Transverse colon (tissue), 4 donors: ENCODE results near the gene FNTB. TPM values are rescaled to one million over a fixed set of nuclear protein-coding genes. Genes with fewer than 3 reads are reported as not detected.

Experiments
- DNase-seq: peaks from one replicate; pipeline ENCODE4 v3.0.0-alpha.2; 2019
- H3K27ac ChIP-seq, 4 donors: fragments of 200-600 bp; sonication (generic); 2 replicates each; pipeline ENCODE4 v1.5.1; 2016 to 2018; ENCODE audit warnings: inconsistent platforms in 4 of 4
- H3K27me3 ChIP-seq: fragments of 200-600 bp; sonication (generic); 2 replicates; pipeline ENCODE4 v1.5.1; 2017; ENCODE audit warnings: inconsistent platforms
- H3K36me3 ChIP-seq, 4 donors: fragments of 200-600 bp; sonication (generic); 2 replicates each; pipeline ENCODE4 v1.5.1; 2017 to 2019; ENCODE audit warnings: inconsistent platforms in 4 of 4
- H3K4me1 ChIP-seq, 4 donors: fragments of 200-600 bp; sonication (generic); 2 replicates each; pipeline ENCODE4 v1.5.1; 2017 to 2020; ENCODE audit warnings: inconsistent platforms in 4 of 4
- H3K4me3 ChIP-seq, 4 donors: fragments of 200-600 bp; sonication (generic); 1 replicate in 1 of 4; 2 replicates in 3 of 4; pipeline versions ENCODE4 v1.5.1 to v1.6.1; 2017 to 2019; ENCODE audit warnings: inconsistent platforms in 4 of 4
- H3K9me3 ChIP-seq, 2 donors: fragments of 200-600 bp; sonication (generic); 2 replicates each; pipeline ENCODE4 v1.5.1; 2017 to 2019; ENCODE audit warnings: inconsistent platforms in 2 of 2
- EP300 ChIP-seq: sonication (generic); formaldehyde crosslinking; IDR thresholded peaks from one replicate; pipeline ENCODE4 v1.6.1; 2017; ENCODE audit warnings: antibody characterized with exemption, low read depth
- POLR2A ChIP-seq: fragments of 450-650 bp; IDR thresholded peaks from one replicate; pipeline ENCODE4 v1.6.1; 2016; ENCODE audit warnings: antibody characterized with exemption, mild to moderate bottlenecking, moderate library complexity
- POLR2AphosphoS5 ChIP-seq, 3 donors: sonication (generic); formaldehyde crosslinking; IDR thresholded peaks; one replicate each; pipeline ENCODE4 v1.6.1; 2016; ENCODE audit warnings: antibody characterized with exemption in 3 of 3
- WGBS, 2 donors: methylation state at CpG; one replicate each; pipeline ENCODE4 v1.1.5; 2018; ENCODE audit warnings: low coverage in 1 of 2; 5-methylcytosine and 5-hydroxymethylcytosine counted together
- in situ Hi-C, 4 donors: fragments of 200-750 bp; cut with MboI; loops; one replicate each; pipeline versions ENCODE4 v1.15.0 to v1.15.1; 2017; ENCODE audit warnings: low sequenced_read_pairs in 3 of 4, low pct_ligation_motif_present in 1 of 4, low pct_unique_long_range_greater_than_20kb in 1 of 4
- intact Hi-C: fragments of 100-400 bp; cut with DNase I; formaldehyde crosslinking; loops from one replicate; pipeline ENCODE4 v1.15.1; 2023; ENCODE audit warnings: low total_unique reads
- total RNA-seq, 4 donors: library from RNA; depleted of rRNA; stranded (reverse); fragments of >200 nt; gene quantifications; one replicate each; pipeline ENCODE4 v1.1.0, GENCODE V29; 2016
- TF ChIP-seq, protein P1 (sequence below), 5 experiments: fragments of 200-600 bp in 3 of 5; fragments of 450-650 bp in 2 of 5; sonication (generic) in 3 of 5; IDR thresholded peaks; 1 replicate in 2 of 5; 2 replicates in 3 of 5; pipeline ENCODE4 v1.5.1; 2016 to 2017; ENCODE audit warnings: antibody characterized with exemption in 5 of 5, inconsistent platforms in 3 of 5, mild to moderate bottlenecking in 2 of 5, moderate library complexity in 1 of 5

Gene FNTB
- total RNA-seq, 4 donors from 2014 or later = 6.5 to 77.2 (median 12.7) TPM

DNA sequence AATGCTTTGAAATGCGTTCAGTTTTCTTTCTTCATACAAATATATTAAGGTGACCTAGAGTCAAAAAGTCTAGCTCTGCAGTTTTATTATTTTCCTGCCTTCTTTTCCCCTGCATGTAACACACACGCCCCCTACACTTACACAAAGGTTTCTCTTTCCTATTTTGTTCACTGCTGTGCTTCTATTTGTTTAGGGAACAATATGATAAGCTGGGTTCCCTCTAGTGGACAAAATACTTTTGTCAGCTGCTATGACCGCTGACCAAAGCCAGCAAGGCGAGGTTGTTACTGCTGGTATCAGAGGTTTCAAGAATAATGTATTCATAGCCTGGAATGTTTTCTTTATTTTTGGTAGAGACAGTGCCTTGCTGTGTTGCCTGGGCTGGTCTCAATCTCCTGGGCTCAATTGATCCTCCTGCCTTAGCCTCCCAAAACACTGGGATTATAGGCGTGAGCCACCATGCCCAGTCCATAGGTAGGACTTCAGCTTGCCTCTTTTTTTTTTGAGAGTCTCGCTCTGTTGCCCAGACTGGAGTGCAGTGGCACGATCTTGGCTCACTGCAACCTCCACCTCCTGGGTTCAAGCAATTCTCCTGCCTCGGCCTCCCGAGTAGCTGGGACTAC is 33.4 kb downstream of the FNTB start:
- Histone ChIP-seq H3K4me1 (peaks cover 0 to 9% (median 0%) of the 10 kb centered on the region in 4 donors), H3K36me3 (no peaks in the 10 kb centered on the region), H3K27ac (no peak overlapping the region), H3K4me3 (no peak overlapping the region), H3K27me3 (no peaks in the 10 kb centered on the region), H3K9me3 (no peaks in the 10 kb centered on the region)
- TF ChIP-seq, protein P1, sequence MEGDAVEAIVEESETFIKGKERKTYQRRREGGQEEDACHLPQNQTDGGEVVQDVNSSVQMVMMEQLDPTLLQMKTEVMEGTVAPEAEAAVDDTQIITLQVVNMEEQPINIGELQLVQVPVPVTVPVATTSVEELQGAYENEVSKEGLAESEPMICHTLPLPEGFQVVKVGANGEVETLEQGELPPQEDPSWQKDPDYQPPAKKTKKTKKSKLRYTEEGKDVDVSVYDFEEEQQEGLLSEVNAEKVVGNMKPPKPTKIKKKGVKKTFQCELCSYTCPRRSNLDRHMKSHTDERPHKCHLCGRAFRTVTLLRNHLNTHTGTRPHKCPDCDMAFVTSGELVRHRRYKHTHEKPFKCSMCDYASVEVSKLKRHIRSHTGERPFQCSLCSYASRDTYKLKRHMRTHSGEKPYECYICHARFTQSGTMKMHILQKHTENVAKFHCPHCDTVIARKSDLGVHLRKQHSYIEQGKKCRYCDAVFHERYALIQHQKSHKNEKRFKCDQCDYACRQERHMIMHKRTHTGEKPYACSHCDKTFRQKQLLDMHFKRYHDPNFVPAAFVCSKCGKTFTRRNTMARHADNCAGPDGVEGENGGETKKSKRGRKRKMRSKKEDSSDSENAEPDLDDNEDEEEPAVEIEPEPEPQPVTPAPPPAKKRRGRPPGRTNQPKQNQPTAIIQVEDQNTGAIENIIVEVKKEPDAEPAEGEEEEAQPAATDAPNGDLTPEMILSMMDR (IDR thresholded peaks at IDR 0.05) = peak; percentile 57 to 76 (median 62)
- TF ChIP-seq POLR2A (no peak), POLR2AphosphoS5 (IDR thresholded peaks at IDR 0.05) (peak in 1 of 3 donors; percentile 12), EP300 (no peak)
- peak; percentile 28 for DNase-seq
- in situ Hi-C loops = no loop called here
- intact Hi-C loops = no loop called here
- WGBS, 2 donors = 34 to 63% methylated on average over 5 to 9 of the region's 9 CpGs

DNA sequence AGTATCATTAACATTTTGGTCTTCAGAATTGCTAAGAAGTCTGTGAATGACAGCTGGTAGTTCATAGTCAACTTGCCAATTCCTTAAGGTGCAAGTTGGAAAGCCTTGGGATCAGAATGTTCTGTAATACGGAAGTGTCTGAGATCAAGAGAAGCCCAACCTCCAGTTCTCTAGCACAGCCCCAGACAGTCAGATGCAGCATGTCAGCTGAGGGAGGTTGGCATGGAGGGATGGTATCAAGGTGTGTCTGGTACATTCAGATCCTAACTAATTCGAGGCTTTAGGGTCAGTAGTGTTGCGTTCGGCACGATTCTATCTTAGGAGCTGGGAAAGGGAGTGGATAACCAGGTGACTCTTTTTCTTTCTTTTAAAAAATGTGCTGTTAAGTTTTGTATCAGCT is 38.3 kb downstream of the FNTB start:
- no peaks in the 10 kb centered on the region for H3K9me3 ChIP-seq
- peaks cover 0 to 10% (median 0%) of the 10 kb centered on the region in 4 donors for H3K36me3 ChIP-seq
- DNase-seq = no peak
- 80 to 93% methylated on average over 1 to 5 of the region's 5 CpGs for WGBS, 2 donors
- in situ Hi-C loops (no loop called here), intact Hi-C loops (no loop called here)
- H3K27ac ChIP-seq = peak overlapping the region in 2 of 4 donors; percentile 41 to 64
- peaks cover 0 to 17% (median 11%) of the 10 kb centered on the region in 4 donors for H3K4me1 ChIP-seq
- no peaks in the 10 kb centered on the region for H3K27me3 ChIP-seq
- TF ChIP-seq, protein P1 (IDR thresholded peaks at IDR 0.05) = no peak
- no peak for TF ChIP-seq EP300
- TF ChIP-seq POLR2A = no peak
- no peak for TF ChIP-seq POLR2AphosphoS5 (IDR thresholded peaks at IDR 0.05)
- no peak overlapping the region for H3K4me3 ChIP-seq

DNA sequence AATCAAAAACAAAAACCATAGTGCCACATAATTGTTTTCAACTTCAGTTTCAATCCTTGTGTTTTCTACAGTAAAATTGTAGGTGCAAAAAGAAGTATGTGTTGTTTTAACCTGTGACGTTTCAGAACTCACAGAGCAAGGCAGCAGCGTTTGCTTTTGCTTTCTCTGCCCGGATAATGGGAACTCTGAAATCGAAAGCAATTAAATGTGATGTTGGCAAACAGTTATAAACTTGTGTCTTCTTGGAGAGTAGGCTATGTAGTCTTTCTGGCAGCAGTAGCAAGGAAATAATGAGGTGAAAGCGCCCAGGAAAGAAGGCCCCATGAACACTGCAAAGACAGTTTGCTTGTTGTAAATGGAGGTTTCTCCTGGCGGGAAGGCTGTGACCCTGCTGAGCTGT is 39.1 kb downstream of the FNTB start:
- TF ChIP-seq EP300 (no peak), POLR2A (no peak)
- DNase-seq = no peak
- WGBS, 2 donors = 32 to 71% methylated on average over 4 to 6 of the region's 6 CpGs
- Histone ChIP-seq H3K9me3 (no peaks in the 10 kb centered on the region), H3K36me3 (peaks cover 0 to 10% (median 0%) of the 10 kb centered on the region in 4 donors), H3K4me3 (peak overlapping the region in 1 of 4 donors; percentile 32), H3K27ac (peak overlapping the region; percentile 32 to 73 (median 52)), H3K4me1 (peaks cover 0 to 16% (median 11%) of the 10 kb centered on the region in 4 donors), H3K27me3 (no peaks in the 10 kb centered on the region)
- in situ Hi-C loops (no loop called here), intact Hi-C loops (no loop called here)

DNA sequence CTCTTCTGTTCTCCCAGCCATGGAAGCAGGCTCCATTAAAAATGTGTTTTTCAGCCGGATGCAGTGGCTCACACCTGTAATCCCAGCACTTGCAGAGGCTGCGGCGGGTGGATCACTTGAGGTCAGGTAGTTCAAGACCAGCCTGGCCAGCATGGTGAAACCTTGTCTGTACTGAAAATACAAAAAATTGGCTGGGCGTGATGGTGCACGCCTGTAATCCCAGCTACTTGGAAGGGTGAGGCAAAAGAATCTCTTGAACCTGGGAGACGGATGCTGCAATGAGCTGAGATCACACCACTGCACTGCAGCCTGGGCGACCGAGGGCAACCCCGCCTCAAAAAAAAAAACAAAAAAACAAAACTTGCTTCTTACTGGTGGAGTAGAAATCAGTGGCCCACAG is 39.8 kb downstream of the FNTB start:
- no peaks in the 10 kb centered on the region for H3K27me3 ChIP-seq
- H3K4me1 ChIP-seq = peaks cover 0 to 16% (median 11%) of the 10 kb centered on the region in 4 donors
- peak overlapping the region in 3 of 4 donors; percentile 32 to 64 (median 41) for H3K27ac ChIP-seq
- peaks cover 0 to 10% (median 0%) of the 10 kb centered on the region in 4 donors for H3K36me3 ChIP-seq
- TF ChIP-seq POLR2AphosphoS5 (IDR thresholded peaks at IDR 0.05) (no peak), POLR2A (no peak), EP300 (no peak)
- TF ChIP-seq, protein P1 (IDR thresholded peaks at IDR 0.05) = no peak
- intact Hi-C loops (no loop called here), in situ Hi-C loops (no loop called here)
- no peak overlapping the region for H3K4me3 ChIP-seq
- 98 to 99% methylated on average over 6 to 9 of the region's 9 CpGs for WGBS, 2 donors
- DNase-seq = no peak
- no peaks in the 10 kb centered on the region for H3K9me3 ChIP-seq
